ENCODE data around the gene EFR3B. TPM values are rescaled to one million over a fixed set of nuclear protein-coding genes. Genes with fewer than 3 reads are reported as not detected.

Gene EFR3B
- total RNA-seq, 4 donors from 2014 or later = under 0.01 to 6.1 (median 1.3) TPM; not detected in 1

GRCh38 chr2:25188405-25188804 lies 146.5 kb downstream of the EFR3B start:
- Histone ChIP-seq H3K4me3 (no peak overlapping the region), H3K9me3 (no peaks in the 10 kb centered on the region), H3K4me1 (no peaks in the 10 kb centered on the region), H3K27ac (no peak overlapping the region), H3K36me3 (no peaks in the 10 kb centered on the region), H3K27me3 (no peaks in the 10 kb centered on the region)
- TF ChIP-seq CTCF (IDR thresholded peaks at IDR 0.05) = no peak
- no peak for TF ChIP-seq POLR2A (IDR thresholded peaks at IDR 0.05)
- intact Hi-C loops (cut with DNase I; ENCODE audit: low total_unique reads) = no loop called here
- DNase-seq = no peak

GRCh38 chr2:25190536-25190935 lies 148.7 kb downstream of the EFR3B start:
- Histone ChIP-seq H3K27me3 (no peaks in the 10 kb centered on the region), H3K27ac (no peak overlapping the region), H3K36me3 (no peaks in the 10 kb centered on the region), H3K4me3 (no peak overlapping the region), H3K4me1 (no peaks in the 10 kb centered on the region), H3K9me3 (no peaks in the 10 kb centered on the region)
- TF ChIP-seq POLR2A (IDR thresholded peaks at IDR 0.05) (no peak), CTCF (IDR thresholded peaks at IDR 0.05) (no peak)
- no peak for DNase-seq
- intact Hi-C loops (cut with DNase I; ENCODE audit: low total_unique reads) = no loop called here

- no peak overlapping the region for H3K27ac ChIP-seq
- no peak for DNase-seq
- no peaks in the 10 kb centered on the region for H3K9me3 ChIP-seq
- H3K4me1 ChIP-seq = no peaks in the 10 kb centered on the region
- H3K27me3 ChIP-seq = no peaks in the 10 kb centered on the region
- no peak overlapping the region for H3K4me3 ChIP-seq
- intact Hi-C loops (cut with DNase I; ENCODE audit: low total_unique reads) = no loop called here
- no peaks in the 10 kb centered on the region for H3K36me3 ChIP-seq
- TF ChIP-seq POLR2A (IDR thresholded peaks at IDR 0.05) (no peak), CTCF (IDR thresholded peaks at IDR 0.05) (no peak)
Measured at GRCh38 chr2:25194576-25195122, 152.8 kb downstream of the EFR3B start.

GRCh38 chr2:25197336-25198208 lies 155.7 kb downstream of the EFR3B start:
- H3K36me3 ChIP-seq = no peaks in the 10 kb centered on the region
- no peak overlapping the region for H3K27ac ChIP-seq
- intact Hi-C loops (cut with DNase I; ENCODE audit: low total_unique reads) = no loop called here
- H3K4me3 ChIP-seq = no peak overlapping the region
- DNase-seq = no peak
- no peaks in the 10 kb centered on the region for H3K27me3 ChIP-seq
- H3K4me1 ChIP-seq = no peaks in the 10 kb centered on the region
- no peaks in the 10 kb centered on the region for H3K9me3 ChIP-seq
- TF ChIP-seq POLR2A (IDR thresholded peaks at IDR 0.05) (no peak), CTCF (IDR thresholded peaks at IDR 0.05) (no peak)

GRCh38 chr2:25198209-25198525 lies 156.3 kb downstream of the EFR3B start:
- intact Hi-C loops (cut with DNase I; ENCODE audit: low total_unique reads) = no loop called here
- H3K4me1 ChIP-seq = no peaks in the 10 kb centered on the region
- DNase-seq = no peak
- no peaks in the 10 kb centered on the region for H3K9me3 ChIP-seq
- no peak overlapping the region for H3K27ac ChIP-seq
- H3K4me3 ChIP-seq = no peak overlapping the region
- no peaks in the 10 kb centered on the region for H3K27me3 ChIP-seq
- no peak for TF ChIP-seq CTCF (IDR thresholded peaks at IDR 0.05)
- no peak for TF ChIP-seq POLR2A (IDR thresholded peaks at IDR 0.05)
- no peaks in the 10 kb centered on the region for H3K36me3 ChIP-seq
